HG02938 (cell line): ENCODE results near the gene TLE3.
"Not testable (repeated sequence)": the region's sequence is repeated elsewhere in the genome, so short reads cannot be mapped to it uniquely, and the experiment has no call there.

Experiments
- ATAC-seq: cut with Tn5 transposase; IDR thresholded peaks from one replicate; pipeline ENCODE4 v1.9.1; 2021; ENCODE audit warnings: mild to moderate bottlenecking, moderate library complexity; ENCODE audit not compliant: unreplicated experiment

The TLE3 gene

DNA sequence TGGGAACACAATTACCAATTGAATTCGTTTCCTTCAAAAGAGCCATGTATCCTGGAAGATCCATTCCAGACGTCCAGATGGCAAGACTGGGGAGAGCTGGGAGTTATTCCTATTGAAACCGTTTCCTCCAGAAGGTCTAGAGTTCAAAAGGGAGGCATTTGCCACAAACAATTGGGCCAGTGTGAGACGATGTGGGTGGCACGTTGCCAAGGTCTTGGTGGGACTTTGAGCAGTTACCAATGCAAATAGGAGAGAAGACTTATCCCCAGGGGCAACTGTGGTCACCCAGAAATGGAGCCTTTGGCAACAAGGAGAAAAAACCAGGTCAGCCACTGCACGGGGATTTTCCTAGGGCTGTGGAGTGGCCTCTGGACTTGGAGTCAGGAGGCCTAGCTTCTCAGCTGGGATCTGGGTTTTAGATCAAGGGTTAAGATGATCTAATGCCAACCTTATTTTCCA lies 29.6 kb upstream of the TLE3 start:
- ATAC-seq = no peak

DNA sequence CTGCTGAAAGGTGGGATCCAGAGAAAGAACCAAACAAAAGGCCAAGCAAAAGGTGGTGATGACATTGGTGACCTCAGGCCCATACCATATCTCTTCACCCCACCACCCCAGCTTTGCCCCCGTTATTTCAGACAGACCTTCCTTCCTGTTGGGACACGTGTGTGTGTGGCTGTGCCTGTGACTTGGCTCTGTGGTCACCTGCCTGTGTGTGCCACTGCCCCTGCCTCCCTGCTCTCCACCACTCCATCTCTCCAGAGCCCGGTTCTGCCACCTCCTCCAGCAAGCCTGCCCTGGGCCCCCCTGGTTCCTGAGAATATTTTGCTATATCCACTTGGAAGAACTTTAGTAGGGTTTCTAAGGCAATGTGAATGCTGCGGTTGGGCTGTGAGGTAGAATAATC lies 28.6 kb upstream of the TLE3 start:
- no peak for ATAC-seq

DNA sequence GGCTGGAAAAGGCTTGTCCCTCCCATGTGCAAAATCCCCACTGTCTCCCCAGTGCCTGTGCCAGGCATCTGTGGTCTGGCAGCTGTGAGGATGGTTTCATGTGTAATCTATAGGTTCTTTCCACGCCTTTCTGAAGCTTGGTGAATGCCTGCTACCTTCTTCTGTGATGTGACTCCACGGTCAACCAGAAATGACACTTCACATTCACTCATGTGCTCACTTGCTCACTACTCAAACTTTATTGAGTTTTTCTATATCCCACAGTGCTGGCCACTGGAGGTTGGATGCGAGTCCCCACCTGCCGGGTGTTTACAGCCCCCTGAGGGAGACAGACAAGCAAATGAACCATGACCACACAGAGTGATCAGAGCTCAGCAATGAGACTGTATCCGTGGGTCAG lies 27.9 kb upstream of the TLE3 start:
- no peak for ATAC-seq

DNA sequence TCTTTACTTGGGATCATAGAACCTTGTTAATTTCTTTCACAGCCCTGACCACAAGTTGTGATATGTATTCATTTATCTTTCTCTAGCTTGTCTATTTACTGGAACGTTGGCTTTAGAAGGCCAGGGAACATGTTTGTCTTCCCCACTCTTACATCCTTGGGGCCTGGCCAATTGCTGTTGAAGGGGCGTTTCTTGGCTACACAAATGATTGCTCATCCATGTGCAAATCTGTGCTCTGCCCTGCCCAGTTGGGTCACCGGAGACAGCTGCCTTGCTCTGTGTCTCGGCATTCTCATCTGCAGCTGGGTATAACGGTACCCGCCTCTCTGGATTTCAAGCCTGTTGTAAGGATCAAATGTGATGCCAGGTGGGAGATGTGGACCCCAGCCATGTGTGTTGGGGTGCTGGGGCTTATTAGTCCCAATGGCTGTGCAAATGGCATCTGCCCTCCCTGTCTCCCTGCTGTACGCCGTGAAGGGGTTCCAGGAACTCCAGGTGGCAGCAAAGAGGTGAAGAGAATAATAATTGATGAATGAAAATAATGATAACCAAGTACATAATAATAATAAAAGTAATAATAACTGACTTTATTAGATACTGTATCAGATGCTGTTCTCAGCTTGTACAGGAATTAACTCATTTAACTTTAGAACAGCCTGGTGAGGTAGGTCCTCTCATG lies 24.0 kb upstream of the TLE3 start:
- ATAC-seq = no peak

DNA sequence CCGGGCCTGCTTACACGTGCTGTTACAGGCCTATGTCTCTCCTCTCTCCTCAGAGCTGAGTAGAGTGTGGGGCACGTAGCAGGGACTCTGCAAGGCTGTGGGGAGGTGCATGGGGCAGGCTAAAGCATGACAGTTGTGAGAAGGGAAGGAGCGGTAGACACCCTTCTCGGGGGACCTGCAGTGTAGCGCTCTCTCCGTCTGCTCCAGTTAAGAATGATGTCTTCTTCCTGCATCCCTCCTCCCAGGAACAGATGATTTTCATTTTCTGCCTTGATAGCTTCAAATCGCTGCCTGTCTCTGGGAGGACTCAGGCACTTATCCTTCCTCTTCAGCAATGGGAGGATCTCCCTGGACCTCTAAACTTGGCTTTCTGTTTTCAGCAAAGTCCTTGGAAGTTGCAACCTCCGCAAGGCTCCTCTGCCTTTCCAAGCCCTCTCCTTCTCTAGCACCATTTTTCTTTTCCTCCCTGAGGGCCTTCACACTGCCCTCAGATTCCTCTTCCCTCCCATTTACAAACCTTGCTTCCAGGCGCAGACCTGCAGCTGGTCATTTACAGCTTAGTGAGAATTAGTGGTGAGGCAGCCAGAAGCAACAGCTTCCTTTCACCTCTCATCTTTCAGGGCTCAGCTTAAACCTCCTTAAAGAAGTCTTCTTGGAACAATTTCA lies 23.4 kb upstream of the TLE3 start:
- no peak for ATAC-seq

DNA sequence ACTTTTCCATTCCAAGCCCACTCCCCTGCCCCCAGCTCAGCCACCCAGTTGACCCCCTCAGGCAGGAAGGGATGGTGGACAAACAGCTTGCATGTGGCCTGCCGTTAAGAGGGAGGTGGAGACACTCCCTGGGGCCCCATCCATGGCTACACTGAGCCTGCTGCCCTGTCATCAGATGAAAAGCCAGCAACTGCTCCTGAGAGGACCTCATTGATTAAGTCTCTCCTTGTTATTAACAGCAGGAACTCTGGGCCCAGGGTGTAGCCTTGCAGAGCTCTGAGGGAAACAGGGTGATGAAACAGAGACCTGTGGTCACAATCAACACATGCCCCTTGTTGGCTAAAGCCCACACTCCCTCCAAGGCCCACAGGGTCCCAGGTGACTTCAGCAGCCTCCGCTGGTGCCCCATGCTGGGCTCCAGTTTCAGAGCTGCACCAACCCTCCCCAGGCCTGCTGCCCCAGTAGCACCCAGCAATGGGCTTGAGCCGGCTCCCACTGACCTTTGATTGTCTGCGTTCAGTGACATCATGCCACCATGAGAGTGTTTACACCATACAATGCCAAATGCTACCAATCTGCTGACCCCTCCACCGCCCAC lies 22.3 kb upstream of the TLE3 start:
- ATAC-seq = no peak

DNA sequence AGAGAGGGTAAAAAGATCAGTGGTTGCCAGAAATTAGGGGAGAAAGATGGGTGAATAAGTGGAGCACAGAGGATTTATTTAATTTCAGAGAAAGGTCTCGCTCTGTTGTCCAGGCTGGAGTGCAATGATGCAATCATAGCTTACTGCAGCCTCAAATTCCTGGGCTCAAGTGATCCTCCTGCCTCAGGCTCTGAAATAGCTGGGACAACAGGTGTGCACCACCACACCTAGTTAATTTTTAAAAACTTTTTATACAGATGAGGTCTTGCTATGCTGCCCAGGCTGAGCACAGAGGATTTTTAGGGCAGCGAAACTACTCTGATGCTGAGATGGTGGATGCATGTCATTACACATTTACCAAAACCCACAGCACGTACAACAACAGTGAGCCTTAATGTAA lies 20.9 kb upstream of the TLE3 start:
- ATAC-seq = no peak

DNA sequence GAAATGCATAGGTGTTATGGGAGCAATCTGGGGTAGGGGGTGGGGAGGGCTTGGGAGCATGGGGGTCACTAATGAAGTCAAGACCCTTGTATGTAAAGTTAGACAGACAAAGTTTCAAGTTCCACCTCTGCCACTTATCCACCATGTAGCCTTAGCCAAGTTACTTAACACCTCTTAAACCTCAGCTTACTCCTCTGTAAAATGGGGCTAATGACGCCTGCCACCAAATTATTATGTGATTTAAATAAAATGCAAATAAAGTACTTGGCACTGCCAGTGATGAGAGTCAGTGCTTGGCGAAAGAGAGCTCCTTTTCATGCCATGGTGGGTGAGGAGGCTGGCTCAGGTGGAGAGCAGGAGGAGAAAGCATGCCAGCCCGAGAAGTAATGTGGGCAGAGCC lies 18.6 kb upstream of the TLE3 start:
- ATAC-seq = no peak

DNA sequence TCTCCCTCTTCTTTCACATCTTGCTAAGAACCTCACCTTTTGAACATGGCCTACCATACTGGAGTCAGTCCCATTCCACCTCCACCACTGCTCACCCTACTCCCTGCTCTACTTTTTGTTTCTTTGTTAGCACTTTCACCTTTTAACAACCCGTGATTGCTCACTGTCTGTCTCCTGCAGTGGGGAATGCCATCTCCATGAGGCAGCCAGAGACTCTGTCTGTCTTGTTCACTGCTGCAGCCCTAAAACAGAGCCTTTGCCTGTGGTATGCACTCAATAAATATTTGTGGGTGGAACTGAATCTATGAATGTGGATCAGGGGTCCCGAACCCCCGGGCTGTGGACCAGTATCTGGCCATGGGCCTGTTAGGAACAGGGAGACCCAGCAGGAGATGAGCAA lies 16.5 kb upstream of the TLE3 start:
- no peak for ATAC-seq

DNA sequence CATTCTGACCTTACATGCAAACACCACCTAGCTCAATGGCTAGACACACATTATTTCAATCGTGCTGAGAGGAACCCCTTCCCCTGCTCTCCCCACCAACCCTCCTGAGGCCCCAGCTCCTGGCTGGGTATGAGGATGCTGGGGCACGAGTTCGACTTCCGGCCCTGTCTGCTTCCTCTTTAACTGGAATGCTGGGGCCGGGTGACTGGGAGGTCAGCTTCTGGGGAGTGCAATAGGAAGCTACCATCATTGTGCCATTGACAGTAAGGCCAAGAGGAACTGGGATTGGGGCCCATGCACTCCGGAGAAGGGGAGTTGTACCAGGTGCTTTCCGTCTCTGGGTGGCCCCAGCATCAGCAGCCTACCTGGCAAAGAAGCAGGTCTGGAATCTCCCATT lies 15.6 kb upstream of the TLE3 start:
- ATAC-seq = no peak

DNA sequence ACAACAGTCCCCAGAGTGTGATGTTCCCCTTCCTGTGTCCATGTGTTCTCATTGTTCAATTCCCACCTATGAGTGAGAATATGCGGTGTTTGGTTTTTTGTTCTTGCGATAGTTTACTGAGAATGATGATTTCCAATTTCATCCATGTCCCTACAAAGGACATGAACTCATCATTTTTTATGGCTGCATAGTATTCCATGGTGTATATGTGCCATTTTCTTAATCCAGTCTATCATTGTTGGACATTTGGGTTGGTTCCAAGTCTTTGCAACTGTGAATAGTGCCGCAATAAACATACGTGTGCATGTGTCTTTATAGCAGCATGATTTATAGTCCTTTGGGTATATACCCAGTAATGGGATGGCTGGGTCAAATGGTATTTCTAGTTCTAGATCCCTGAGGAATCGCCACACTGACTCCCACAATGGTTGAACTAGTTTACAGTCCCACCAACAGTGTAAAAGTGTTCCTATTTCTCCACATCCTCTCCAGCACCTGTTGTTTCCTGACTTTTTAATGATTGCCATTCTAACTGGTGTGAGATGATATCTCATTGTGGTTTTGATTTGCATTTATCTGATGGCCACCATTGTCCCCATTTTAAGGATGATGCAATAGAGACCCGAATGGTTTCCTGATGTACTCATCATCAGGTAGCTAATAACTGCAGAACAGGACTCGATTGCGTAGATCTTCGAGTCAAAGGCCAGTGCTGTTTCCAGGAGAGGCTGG lies 15.0 kb upstream of the TLE3 start:
- ATAC-seq = not testable (repeated sequence)

DNA sequence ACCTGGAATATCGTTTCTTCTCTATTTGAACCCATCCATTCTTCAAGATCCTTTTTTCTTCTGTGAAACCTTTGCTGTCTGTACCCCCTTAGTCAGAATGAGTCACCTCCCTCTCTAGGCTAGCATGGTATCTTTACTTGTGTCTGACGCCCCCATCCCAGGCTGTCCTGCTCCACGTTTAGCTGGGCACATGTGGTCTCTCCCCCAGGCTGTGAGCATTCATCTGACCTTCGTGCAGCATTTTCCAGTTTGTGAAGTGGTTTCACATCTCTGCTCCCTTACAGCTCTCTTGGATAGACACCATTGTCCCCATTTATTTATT lies 14.3 kb upstream of the TLE3 start:
- no peak for ATAC-seq

DNA sequence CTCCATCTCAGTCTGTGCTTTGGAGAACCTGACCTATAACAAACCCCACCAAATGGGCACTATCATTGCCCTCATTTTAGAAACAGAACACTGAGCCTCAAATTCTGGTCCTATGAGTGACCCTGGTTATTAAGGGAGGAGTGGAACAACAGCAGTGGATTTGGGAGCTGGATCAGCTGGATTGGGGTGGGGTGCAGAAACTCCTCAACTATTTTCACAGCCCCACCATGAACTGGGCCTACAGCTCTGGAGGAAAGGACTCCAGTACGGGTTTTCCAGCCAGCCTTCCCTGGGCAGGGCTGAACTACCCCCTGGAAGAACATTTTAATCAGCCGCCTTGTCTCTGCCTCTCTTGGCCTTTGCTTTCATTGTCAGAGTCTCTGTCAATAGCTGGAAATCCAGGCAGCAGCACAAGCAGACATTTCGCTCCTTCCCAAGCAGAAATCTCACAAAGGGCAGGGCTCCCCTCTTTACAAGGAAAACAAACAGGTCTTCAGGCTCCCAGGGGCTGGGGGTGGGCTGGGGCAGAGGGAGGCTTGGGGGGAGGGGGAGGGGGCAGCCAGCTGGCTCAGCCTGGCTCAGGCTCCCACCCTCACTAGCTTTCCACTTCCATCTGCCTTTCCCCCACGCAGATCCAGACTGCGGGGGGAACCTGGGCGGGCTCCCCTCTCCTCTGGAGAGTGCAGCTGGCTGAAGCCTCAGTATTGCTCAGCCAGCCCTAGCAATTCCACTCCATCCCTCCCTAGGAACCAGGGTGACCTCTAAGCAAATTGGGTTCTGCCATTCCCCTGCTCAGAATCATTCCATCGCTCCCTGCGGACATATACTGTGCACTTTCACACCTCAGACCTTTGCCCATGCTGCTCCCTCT lies 13.7 kb upstream of the TLE3 start:
- ATAC-seq = no peak

DNA sequence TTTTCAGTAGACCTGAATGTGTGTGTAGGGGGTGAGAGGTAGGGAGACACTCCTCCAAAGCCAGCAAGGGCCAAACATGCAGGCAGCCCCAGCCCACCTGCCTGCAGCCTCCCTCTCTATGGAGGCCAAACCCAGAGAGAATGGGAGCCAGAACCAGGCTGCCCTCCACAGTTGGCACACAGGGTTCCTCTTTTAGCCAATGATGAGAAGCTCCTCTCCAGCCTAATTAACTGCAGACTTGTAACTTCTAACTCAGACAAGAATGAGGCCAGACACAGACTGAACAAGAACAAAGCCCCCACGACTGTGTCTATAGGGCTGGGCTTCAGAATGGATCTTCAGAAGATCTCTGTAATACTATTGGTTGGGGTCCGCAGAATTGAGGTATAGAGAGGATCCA lies 12.3 kb upstream of the TLE3 start:
- no peak for ATAC-seq

DNA sequence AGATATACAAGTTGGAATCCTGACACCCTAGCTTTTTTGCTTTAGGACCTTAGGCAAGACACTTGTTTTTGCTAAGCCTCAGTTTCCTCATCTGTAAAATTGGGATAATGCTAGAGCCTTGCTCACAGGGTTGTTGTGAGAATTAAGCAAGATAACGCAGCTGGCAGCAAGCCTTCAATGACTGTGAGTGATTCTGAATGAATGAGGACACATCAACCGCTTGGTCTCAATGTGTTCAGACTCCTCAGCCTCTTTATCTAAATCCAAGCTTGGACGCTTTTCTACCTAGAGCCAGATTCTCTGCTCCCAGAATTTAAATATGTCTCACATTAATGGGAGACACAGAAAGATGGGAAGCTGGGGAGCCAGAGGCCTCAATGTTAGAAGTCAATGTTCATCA lies 11.8 kb upstream of the TLE3 start:
- ATAC-seq = no peak

DNA sequence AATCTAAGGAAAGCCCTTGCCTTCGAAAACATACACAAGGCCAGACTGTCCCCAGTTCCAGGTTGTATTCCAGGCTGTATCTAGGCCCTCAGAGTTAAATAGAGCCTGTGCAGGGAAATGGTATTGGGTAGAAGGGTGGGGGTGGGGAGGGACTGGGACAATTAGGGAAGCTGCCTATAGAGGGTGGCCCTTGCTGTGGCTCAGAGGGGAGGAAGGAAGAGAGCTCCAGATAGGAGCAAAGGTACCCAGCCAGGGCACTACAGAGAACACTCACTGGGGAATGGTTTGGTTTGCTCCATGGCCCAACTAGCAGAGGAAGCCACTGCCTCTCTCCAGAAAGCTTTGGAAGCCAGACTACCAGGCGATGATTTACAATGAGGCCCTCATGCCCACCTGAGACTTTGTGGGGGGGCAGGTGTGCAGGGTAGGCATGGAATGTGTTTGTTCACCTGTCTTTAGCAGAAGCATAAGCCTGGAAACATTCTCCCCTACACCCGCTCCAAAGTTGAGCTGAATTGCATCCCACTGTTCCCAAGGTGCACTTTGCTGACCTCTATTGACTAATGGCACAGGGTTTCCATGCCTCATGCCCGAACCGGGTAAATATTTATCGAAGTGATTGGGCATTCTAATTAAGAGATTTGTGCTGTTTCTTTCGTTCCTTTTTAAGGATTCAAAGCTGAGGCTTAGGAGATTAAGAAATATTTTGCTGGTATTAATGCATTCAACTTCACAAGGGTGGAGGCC lies 6.3 kb upstream of the TLE3 start:
- ATAC-seq = no peak

DNA sequence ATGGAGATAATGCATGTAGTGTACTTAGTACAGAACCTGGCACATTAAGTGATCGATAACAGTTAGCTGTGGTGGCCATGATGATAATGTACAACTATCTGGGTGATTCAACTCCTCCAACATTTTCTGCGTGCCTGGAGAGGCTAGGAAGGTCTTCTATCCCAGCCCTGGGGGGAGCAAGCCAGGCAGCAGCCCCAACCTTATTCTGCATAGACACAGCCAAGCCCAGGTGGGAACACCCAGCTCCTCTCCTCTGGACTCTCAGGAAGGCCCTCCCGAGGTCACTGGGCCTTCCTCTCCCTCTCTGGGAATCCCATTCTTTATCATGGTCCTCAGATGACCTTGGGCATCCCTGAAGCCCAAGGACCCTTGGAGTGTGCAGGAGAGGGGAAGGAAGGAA lies 5.1 kb upstream of the TLE3 start:
- ATAC-seq = no peak

DNA sequence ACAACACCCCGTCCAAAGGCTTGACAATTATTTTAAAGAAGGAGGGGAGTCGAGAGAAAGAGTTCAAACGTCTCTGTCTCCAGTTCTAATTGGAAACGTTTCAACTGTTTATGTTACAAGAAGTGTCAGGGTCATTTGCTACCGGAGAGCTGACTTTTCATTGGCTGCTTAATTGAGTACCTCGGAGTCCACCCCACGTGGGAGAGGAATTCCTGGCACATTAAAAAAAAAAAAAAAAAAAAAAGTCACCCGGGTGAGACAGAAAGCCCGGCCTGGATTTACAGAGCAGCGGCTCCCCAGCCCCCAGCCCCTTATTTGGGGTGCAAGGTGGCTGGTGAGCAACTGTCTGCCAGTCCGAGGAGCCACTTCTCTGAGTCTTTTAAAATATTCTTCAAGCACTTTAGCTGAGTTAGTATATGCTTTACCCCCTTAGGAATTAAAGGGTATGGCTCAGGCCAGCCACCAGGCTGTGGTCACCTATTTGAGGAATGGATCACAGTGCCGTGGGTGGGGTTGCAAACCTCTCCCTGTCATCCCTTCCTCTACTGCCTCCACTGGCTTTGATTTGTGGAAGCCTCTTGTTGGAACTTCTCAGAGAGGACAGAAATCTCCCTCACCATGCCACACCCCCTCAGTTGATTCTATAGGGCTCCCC lies 3.9 kb upstream of the TLE3 start:
- ATAC-seq = no peak

DNA sequence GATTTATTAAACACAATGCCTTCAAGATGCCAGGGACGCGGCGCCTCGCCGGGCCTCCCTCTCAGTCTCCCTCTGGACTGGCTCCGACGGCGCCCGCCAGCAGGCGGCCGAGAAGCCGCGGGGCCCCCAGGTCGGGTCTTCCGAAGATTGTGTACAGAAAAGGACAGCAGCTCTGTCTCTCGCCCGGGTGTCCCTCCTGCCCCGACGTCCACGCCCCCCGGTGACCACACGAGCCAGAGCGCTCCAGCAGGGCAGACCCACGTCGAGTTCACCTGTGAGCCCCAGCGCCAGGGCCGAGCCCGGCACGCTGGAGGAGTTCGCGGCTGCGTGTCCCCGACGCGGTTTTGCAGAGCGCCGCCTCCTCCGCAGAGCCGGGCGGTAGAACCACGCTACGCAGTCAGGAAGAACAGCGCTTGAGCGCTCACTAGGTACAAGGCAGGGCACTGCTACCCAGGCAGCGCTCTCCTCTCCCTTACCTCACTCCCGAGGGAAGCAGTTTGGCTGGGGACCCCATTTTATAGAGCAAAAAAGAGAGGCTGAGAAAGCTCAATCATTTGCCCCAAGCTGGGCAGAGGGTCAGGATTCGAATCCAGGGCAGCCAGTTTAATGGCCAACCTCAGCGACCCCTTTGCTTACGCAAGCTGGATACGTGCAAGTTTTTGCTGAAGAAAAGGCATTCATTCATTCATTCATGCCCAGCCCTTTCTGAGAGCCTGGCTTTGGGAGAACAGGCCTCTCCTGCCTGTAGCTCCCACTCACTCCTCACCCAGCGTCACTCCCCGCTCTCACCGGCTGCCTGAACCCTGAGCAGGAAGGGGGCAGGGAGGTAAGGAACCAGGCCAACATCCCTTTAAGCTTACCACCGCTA lies 3.0 kb upstream of the TLE3 start:
- ATAC-seq = no peak
